Measurements from ENCODE around the gene CYREN.

The CYREN gene

GRCh38 chr7:135195968-135196629 is 25.6 kb upstream of the CYREN start:
- DNase-seq: no peak

- no peak for DNase-seq
Observed at GRCh38 chr7:135195156-135195555, 24.6 kb upstream of the CYREN start.

GRCh38 chr7:135194494-135195095 is 24.1 kb upstream of the CYREN start:
- DNase-seq: no peak

GRCh38 chr7:135193615-135194081 is 23.1 kb upstream of the CYREN start:
- DNase-seq: no peak

GRCh38 chr7:135192914-135193536 is 22.5 kb upstream of the CYREN start:
- no peak for DNase-seq

- DNase-seq: no peak
Observed at GRCh38 chr7:135190703-135191102, 20.2 kb upstream of the CYREN start.

- no peak for DNase-seq
Observed at GRCh38 chr7:135189961-135190360, 19.5 kb upstream of the CYREN start.

GRCh38 chr7:135189221-135189662 is 18.7 kb upstream of the CYREN start:
- no peak for DNase-seq

GRCh38 chr7:135188298-135188984 is 17.9 kb upstream of the CYREN start:
- DNase-seq: no peak

- DNase-seq: no peak
Observed at GRCh38 chr7:135186841-135187253, 16.3 kb upstream of the CYREN start.

- no peak for DNase-seq
Observed at GRCh38 chr7:135186261-135186540, 15.7 kb upstream of the CYREN start.

GRCh38 chr7:135185471-135186260 is 15.2 kb upstream of the CYREN start:
- DNase-seq: no peak

GRCh38 chr7:135184254-135184841 is 13.8 kb upstream of the CYREN start:
- no peak for DNase-seq

GRCh38 chr7:135183478-135183877 is 13.0 kb upstream of the CYREN start:
- no peak for DNase-seq

GRCh38 chr7:135181929-135182678 is 11.6 kb upstream of the CYREN start:
- no peak for DNase-seq

- DNase-seq: no peak
Observed at GRCh38 chr7:135181261-135181928, 10.9 kb upstream of the CYREN start.

- no peak for DNase-seq
Observed at GRCh38 chr7:135180122-135180521, 9.6 kb upstream of the CYREN start.

- no peak for DNase-seq
Observed at GRCh38 chr7:135179321-135179925, 8.9 kb upstream of the CYREN start.

GRCh38 chr7:135178364-135178763 is 7.9 kb upstream of the CYREN start:
- DNase-seq: no peak

- no peak for DNase-seq
Observed at GRCh38 chr7:135177028-135177696, 6.7 kb upstream of the CYREN start.

All from CD4-positive, alpha-beta T cell treated with Interleukin-1 beta for 1 hour (primary cell).